Measurements from ENCODE around the gene INO80C. TPM values are rescaled to one million over a fixed set of nuclear protein-coding genes. Genes with fewer than 3 reads are reported as not detected.

The INO80C gene
- polyA plus RNA-seq, 3 donors, result 28.8 to 32.6 (median 29.4) TPM

Other genes starting within 250 kb of the INO80C start
- gene ZSCAN30, start 207.7 kb downstream of the INO80C start, polyA plus RNA-seq (ENCODE audit: insufficient read length in 3 of 3), result 10 to 100 TPM; 36.3 to 56.6 (median 48.7) TPM
- 10 to 100 TPM; 69.5 to 81.8 (median 76.1) TPM for gene ZNF24, start 153.5 kb downstream of the INO80C start, polyA plus RNA-seq (ENCODE audit: insufficient read length in 3 of 3)
- gene ZNF396, start 120.6 kb downstream of the INO80C start, polyA plus RNA-seq (ENCODE audit: insufficient read length in 3 of 3), result 1 to 10 TPM; 5.4 to 7.2 (median 7.0) TPM
- gene GALNT1, start 83.8 kb upstream of the INO80C start, polyA plus RNA-seq (ENCODE audit: insufficient read length in 3 of 3), result 10 to 100 TPM; 55.9 to 71.1 (median 67.1) TPM